Upper lobe of left lung (tissue), 6 donors: Measurements from ENCODE around the gene CTDP1. TPM values are rescaled to one million over a fixed set of nuclear protein-coding genes. Genes with fewer than 3 reads are reported as not detected.

Experiments used
- ATAC-seq, 2 donors: fragments of 200-7000 bp; cut with Tn5 transposase; one replicate each; pipeline ENCODE4 v1.9.1; 2022; ENCODE audit warnings: mild to moderate bottlenecking in 2 of 2, moderate library complexity in 2 of 2; ENCODE audit not compliant: low FRiP score in 2 of 2
- DNase-seq, 2 donors: peaks; one replicate each; pipeline ENCODE4 v3.0.0-alpha.2; 2019 to 2020
- H3K27ac ChIP-seq, 4 donors: fragments of 200-600 bp; sonication (generic); one replicate each; pipeline ENCODE4 v1.5.1; 2016 to 2019
- H3K27me3 ChIP-seq, 4 donors: fragments of 200-600 bp; sonication (generic); one replicate each; pipeline ENCODE4 v1.5.1; 2017 to 2019
- H3K36me3 ChIP-seq, 4 donors: fragments of 200-600 bp; sonication (generic); one replicate each; pipeline ENCODE4 v1.5.1; 2016 to 2019
- H3K4me1 ChIP-seq, 4 donors: fragments of 200-600 bp; sonication (generic); one replicate each; pipeline ENCODE4 v1.5.1; 2018 to 2019
- H3K4me3 ChIP-seq, 4 donors: fragments of 200-600 bp; sonication (generic); one replicate each; pipeline ENCODE4 v1.5.1; 2017 to 2019; ENCODE audit warnings: mild to moderate bottlenecking in 2 of 4, moderate library complexity in 1 of 4
- H3K9me3 ChIP-seq, 4 donors: fragments of 200-600 bp; sonication (generic); one replicate each; pipeline ENCODE4 v1.5.1; 2018 to 2019
- EP300 ChIP-seq, 4 donors: sonication (generic); formaldehyde crosslinking; IDR thresholded peaks; one replicate each; pipeline ENCODE4 v1.5.1; 2017; ENCODE audit warnings: antibody characterized with exemption in 4 of 4, control low read depth in 2 of 4
- POLR2A ChIP-seq, 4 donors: fragments of 450-650 bp; IDR thresholded peaks; one replicate each; pipeline ENCODE4 v1.5.1; 2016 to 2017; ENCODE audit warnings: antibody characterized with exemption in 4 of 4, mild to moderate bottlenecking in 2 of 4
- POLR2AphosphoS5 ChIP-seq, 2 donors: sonication (generic); formaldehyde crosslinking; IDR thresholded peaks; one replicate each; pipeline ENCODE4 v1.5.1; 2017; ENCODE audit warnings: antibody characterized with exemption in 2 of 2
- WGBS, 2 donors: methylation state at CpG; one replicate each; pipeline ENCODE4 v1.1.5; 2017 to 2018; 5-methylcytosine and 5-hydroxymethylcytosine counted together
- total RNA-seq, 6 donors: library from RNA; depleted of rRNA in 4 of 6; stranded (reverse); fragments of >200 nt in 4 of 6; gene quantifications; one replicate each; pipeline versions ENCODE4 v1.1.0 to v1.2.1, GENCODE V29; 2016 to 2021
- TF ChIP-seq, protein P1 (sequence below), 6 experiments: fragments of 450-650 bp in 4 of 6; fragments of 200-600 bp in 2 of 6; sonication (generic) in 2 of 6; IDR thresholded peaks; one replicate each; pipeline ENCODE4 v1.5.1; 2016 to 2019; ENCODE audit warnings: antibody characterized with exemption in 6 of 6
- donor health status: DM: no; HTN: no; CAD: no; lungs with moderate emphysema.
- donor health status: DM: no; HTN: yes; CAD: no; lungs with severe emphysema.

The CTDP1 gene
- total RNA-seq, 6 donors from 2014 or later, result 21.3 to 44.7 (median 29.7) TPM

DNA sequence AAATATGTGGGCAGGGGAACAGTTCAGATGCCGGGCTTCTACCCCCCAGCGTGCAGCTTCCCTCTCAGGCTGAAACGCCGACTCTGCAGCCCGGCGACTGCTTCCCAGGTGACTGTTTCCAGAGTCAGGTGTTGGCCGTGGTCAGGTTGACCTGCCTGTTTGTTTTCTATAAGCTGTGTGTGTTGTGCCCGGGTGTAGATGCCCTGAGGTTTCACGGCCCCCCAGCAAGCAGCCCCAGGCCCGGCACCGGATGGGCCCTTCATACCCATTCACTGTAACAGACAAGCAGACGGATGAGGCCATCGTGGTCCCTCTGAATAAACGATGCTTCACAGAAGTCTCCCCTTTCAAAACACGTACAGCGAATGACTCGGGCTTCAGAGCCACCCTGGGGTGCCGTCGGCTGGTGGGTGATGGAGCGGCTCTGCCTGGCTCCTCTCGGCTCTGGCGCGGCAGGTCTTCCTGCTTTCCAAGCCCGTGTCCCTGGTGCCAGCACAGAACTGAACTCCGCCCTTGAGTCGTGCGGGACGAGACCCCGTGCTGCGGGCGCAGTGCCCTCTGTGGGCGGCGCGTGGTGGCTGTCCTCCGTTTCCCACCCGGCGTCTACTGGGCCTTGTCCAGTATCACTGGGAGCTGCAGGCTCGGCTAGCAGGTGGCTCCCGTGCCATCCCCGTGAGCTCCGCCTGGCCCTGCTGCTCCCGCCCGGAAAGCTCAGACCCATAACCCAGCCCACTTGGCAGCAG is 103.1 kb downstream of the CTDP1 start:
- Histone ChIP-seq H3K27me3 (peaks cover 0 to 4% (median 4%) of the 10 kb centered on the region in 4 donors), H3K4me1 (peaks cover 0 to 2% (median under 1%) of the 10 kb centered on the region in 4 donors), H3K9me3 (no peaks in the 10 kb centered on the region), H3K27ac (no peak overlapping the region), H3K4me3 (no peak overlapping the region), H3K36me3 (no peaks in the 10 kb centered on the region)
- no peak for ATAC-seq
- WGBS, 2 donors, result 86 to 91% methylated on average over 39 to 40 of the region's 43 CpGs
- DNase-seq, result peak; percentile 10 to 75
- TF ChIP-seq, protein P1, sequence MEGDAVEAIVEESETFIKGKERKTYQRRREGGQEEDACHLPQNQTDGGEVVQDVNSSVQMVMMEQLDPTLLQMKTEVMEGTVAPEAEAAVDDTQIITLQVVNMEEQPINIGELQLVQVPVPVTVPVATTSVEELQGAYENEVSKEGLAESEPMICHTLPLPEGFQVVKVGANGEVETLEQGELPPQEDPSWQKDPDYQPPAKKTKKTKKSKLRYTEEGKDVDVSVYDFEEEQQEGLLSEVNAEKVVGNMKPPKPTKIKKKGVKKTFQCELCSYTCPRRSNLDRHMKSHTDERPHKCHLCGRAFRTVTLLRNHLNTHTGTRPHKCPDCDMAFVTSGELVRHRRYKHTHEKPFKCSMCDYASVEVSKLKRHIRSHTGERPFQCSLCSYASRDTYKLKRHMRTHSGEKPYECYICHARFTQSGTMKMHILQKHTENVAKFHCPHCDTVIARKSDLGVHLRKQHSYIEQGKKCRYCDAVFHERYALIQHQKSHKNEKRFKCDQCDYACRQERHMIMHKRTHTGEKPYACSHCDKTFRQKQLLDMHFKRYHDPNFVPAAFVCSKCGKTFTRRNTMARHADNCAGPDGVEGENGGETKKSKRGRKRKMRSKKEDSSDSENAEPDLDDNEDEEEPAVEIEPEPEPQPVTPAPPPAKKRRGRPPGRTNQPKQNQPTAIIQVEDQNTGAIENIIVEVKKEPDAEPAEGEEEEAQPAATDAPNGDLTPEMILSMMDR (IDR thresholded peaks at IDR 0.05), result no peak
- TF ChIP-seq POLR2AphosphoS5 (IDR thresholded peaks at IDR 0.05) (no peak), EP300 (IDR thresholded peaks at IDR 0.05) (no peak), POLR2A (IDR thresholded peaks at IDR 0.05) (no peak)

DNA sequence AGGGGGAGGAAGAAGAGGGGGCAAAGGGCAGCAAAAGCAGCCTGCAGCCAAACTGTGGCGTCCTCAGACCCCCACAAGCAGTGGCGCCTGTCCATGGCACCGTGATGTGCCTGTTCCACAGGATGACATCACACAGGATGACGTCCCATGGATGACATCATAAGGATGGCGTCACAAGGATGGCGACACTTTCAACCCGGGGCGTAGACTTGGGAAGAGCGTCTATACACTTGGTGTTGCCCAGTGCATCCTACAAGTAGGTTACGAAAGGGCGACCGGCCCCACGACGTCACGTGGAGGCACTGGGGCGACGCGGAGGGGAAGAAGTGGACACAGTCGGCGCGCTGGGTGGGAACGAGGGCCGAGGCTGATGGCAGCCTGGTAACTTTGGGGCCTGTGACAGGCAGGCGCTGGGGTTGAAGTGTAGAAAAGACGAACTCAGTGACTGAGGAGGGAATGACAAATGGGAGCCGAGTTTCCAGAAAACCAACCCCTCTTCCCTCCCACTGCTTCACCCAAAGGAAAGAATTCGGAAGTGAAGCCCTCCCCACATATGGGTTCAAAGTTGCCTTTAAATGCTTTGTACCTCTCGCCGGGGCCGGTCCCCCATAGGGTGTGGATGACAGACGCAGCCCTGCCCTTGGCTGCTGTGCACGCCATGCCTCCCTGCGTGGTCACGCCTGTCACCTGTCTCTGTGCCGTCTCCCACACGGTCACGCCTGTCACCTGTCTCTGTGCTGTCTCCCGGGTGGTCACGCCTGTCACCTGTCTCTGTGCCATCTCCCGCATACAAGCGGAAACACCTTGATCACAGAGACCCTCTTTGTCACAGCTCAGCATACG is 104.7 kb downstream of the CTDP1 start:
- peak; percentile 14 to 54 for DNase-seq
- Histone ChIP-seq H3K27ac (no peak overlapping the region), H3K27me3 (peaks cover 0 to 18% (median 13%) of the 10 kb centered on the region in 4 donors), H3K4me3 (no peak overlapping the region), H3K36me3 (no peaks in the 10 kb centered on the region), H3K4me1 (peaks cover 4 to 12% (median 8%) of the 10 kb centered on the region in 4 donors), H3K9me3 (no peaks in the 10 kb centered on the region)
- TF ChIP-seq POLR2AphosphoS5 (IDR thresholded peaks at IDR 0.05) (no peak), EP300 (IDR thresholded peaks at IDR 0.05) (no peak), POLR2A (IDR thresholded peaks at IDR 0.05) (no peak)
- TF ChIP-seq, protein P1 (IDR thresholded peaks at IDR 0.05), result no peak
- ATAC-seq, result no peak
- WGBS, 2 donors, result 84% methylated on average over 42 of the region's 42 CpGs

DNA sequence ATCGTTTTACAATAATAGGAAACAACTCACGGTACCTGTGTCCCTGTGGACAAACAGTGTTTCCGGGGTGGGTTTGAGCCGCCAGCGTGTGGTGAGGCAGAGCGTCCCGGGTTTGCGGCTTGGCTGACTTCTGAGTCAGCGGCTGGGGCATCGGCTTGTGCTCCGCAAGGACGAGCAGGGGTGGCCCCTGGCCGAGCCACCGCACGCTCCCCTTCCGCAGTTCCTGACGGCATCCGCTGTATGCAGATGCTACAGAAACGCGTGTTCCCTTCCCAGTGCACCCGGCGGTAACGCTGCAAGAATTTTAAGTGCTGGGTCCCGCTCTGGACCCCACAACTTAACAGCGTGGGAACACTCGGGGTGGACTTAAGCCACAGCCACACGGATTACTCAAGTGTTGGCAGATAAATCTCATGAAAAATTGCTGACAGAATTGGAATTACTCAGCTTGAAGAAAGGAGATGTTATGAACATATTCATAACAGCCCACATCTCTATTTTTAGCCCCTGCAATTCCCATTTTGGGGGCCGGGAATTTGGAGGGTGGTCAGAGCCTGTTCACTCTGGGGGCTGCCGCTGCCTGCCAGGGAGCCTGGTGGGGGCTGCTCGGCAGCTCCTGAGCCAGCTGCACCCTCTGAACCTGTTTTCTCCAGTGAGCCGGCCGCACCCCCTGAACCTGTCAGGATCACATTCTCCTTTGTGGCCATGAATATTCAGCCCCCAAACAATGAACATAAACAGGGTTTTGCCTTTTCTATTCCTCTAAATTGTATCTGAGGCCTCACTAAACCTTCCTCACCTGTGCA is 105.6 kb downstream of the CTDP1 start:
- TF ChIP-seq, protein P1 (IDR thresholded peaks at IDR 0.05), result no peak
- TF ChIP-seq POLR2AphosphoS5 (IDR thresholded peaks at IDR 0.05), result no peak
- no peak for TF ChIP-seq POLR2A (IDR thresholded peaks at IDR 0.05)
- TF ChIP-seq EP300 (IDR thresholded peaks at IDR 0.05), result no peak
- no peak overlapping the region for H3K4me3 ChIP-seq
- peaks cover 0 to 18% (median 13%) of the 10 kb centered on the region in 4 donors for H3K27me3 ChIP-seq
- no peak overlapping the region for H3K27ac ChIP-seq
- ATAC-seq, result no peak
- no peaks in the 10 kb centered on the region for H3K9me3 ChIP-seq
- 64 to 70% methylated on average over 26 to 32 of the region's 32 CpGs for WGBS, 2 donors
- no peaks in the 10 kb centered on the region for H3K36me3 ChIP-seq
- peak; percentile 13 to 71 for DNase-seq
- peaks cover 4 to 12% (median 8%) of the 10 kb centered on the region in 4 donors for H3K4me1 ChIP-seq

DNA sequence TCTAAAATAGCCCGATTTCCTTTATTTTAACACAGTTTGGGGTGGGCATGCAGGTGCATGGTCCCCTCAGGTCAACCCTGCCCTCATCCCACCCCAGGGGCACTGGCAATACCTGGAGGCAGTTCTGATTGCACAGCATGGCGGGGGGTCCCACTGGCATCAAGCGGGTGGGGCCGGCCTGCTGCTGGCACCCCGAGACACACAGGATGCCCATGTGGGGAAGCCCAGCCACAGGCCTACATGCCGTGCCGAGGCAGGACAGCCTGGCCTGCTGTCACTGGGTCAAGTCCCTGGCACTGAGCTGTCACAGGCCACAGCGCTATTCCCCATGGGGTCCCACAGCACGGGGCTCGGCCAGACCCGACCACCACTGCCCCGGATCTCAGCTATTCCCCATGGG is 106.2 kb downstream of the CTDP1 start:
- Histone ChIP-seq H3K4me3 (no peak overlapping the region), H3K27ac (no peak overlapping the region), H3K4me1 (peaks cover 7 to 18% (median 10%) of the 10 kb centered on the region in 4 donors), H3K36me3 (no peaks in the 10 kb centered on the region), H3K27me3 (peaks cover 0 to 18% (median 13%) of the 10 kb centered on the region in 4 donors), H3K9me3 (no peaks in the 10 kb centered on the region)
- 57 to 83% methylated on average over 1 to 12 of the region's 12 CpGs for WGBS, 2 donors
- DNase-seq (peak in 1 of 2 donors; percentile 76), ATAC-seq (no peak)
- TF ChIP-seq EP300 (IDR thresholded peaks at IDR 0.05) (no peak), POLR2A (IDR thresholded peaks at IDR 0.05) (no peak), POLR2AphosphoS5 (IDR thresholded peaks at IDR 0.05) (no peak)
- TF ChIP-seq, protein P1 (IDR thresholded peaks at IDR 0.05), result no peak
